NCI-H1436 (cell line): Measurements from ENCODE around the gene SPATA3.

ENCODE experiments used
- DNase-seq: peaks from one replicate; lab custom pipeline; 2025; lab: John Stamatoyannopoulos, UW

Gene SPATA3

GRCh38 chr2:231029563-231029962 lies 33.6 kb downstream of the SPATA3 start:
- no peak for DNase-seq

- no peak for DNase-seq
Measured at GRCh38 chr2:231030725-231031124, 34.8 kb downstream of the SPATA3 start.

- DNase-seq = no peak
Measured at GRCh38 chr2:231032575-231033140, 36.7 kb downstream of the SPATA3 start.

- no peak for DNase-seq
Measured at GRCh38 chr2:231033147-231034132, 37.5 kb downstream of the SPATA3 start.

- no peak for DNase-seq
Measured at GRCh38 chr2:231034291-231034882, 38.5 kb downstream of the SPATA3 start.

- DNase-seq = no peak
Measured at GRCh38 chr2:231036131-231036530, 40.2 kb downstream of the SPATA3 start.

GRCh38 chr2:231036578-231037106 lies 40.7 kb downstream of the SPATA3 start:
- no peak for DNase-seq

GRCh38 chr2:231037202-231037730 lies 41.3 kb downstream of the SPATA3 start, which contains the start of gene C2orf72:
Gene C2orf72, plus strand, starts transcription at chr2:231037523. Its CDS starts 43 bp downstream, at chr2:231037566.
- DNase-seq = no peak

- DNase-seq = no peak
Measured at GRCh38 chr2:231037731-231038482, 42.0 kb downstream of the SPATA3 start.

- DNase-seq = no peak
Measured at GRCh38 chr2:231038483-231039293, 42.8 kb downstream of the SPATA3 start.

- DNase-seq = no peak
Measured at GRCh38 chr2:231039294-231039664, 43.4 kb downstream of the SPATA3 start.

GRCh38 chr2:231039821-231040364 lies 44.0 kb downstream of the SPATA3 start:
- DNase-seq = no peak

GRCh38 chr2:231041061-231041689 lies 45.3 kb downstream of the SPATA3 start:
- DNase-seq = no peak

GRCh38 chr2:231043796-231044195 lies 47.9 kb downstream of the SPATA3 start:
- no peak for DNase-seq

GRCh38 chr2:231046916-231047273 lies 51.0 kb downstream of the SPATA3 start:
- no peak for DNase-seq

GRCh38 chr2:231047274-231047922 lies 51.5 kb downstream of the SPATA3 start:
- DNase-seq = no peak

GRCh38 chr2:231047923-231048915 lies 52.3 kb downstream of the SPATA3 start:
- no peak for DNase-seq
